ENCODE results near the gene PTAR1. TPM values are rescaled to one million over a fixed set of nuclear protein-coding genes. Genes with fewer than 3 reads are reported as not detected.

Gene PTAR1
- total RNA-seq, 4 donors from 2014 or later = 35.4 to 173 (median 69.0) TPM

- TF ChIP-seq CTCF (IDR thresholded peaks at IDR 0.05) = no peak
- TF ChIP-seq POLR2A (IDR thresholded peaks at IDR 0.05) = no peak
- no peak for DNase-seq
- Histone ChIP-seq H3K4me3 (no peak overlapping the region), H3K27ac (no peak overlapping the region), H3K27me3 (no peaks in the 10 kb centered on the region), H3K4me1 (no peaks in the 10 kb centered on the region), H3K36me3 (no peaks in the 10 kb centered on the region), H3K9me3 (no peaks in the 10 kb centered on the region)
- intact Hi-C loops (cut with DNase I; ENCODE audit: low total_unique reads) = no loop called here
Measured at GRCh38 chr9:69715825-69716224, 44.0 kb downstream of the PTAR1 start.

GRCh38 chr9:69715096-69715495, 44.7 kb downstream of the PTAR1 start:
- no peak overlapping the region for H3K4me3 ChIP-seq
- H3K4me1 ChIP-seq = no peaks in the 10 kb centered on the region
- intact Hi-C loops (cut with DNase I; ENCODE audit: low total_unique reads) = no loop called here
- H3K27me3 ChIP-seq = no peaks in the 10 kb centered on the region
- no peaks in the 10 kb centered on the region for H3K9me3 ChIP-seq
- no peak overlapping the region for H3K27ac ChIP-seq
- no peaks in the 10 kb centered on the region for H3K36me3 ChIP-seq
- no peak for TF ChIP-seq POLR2A (IDR thresholded peaks at IDR 0.05)
- TF ChIP-seq CTCF (IDR thresholded peaks at IDR 0.05) = no peak
- no peak for DNase-seq

- H3K27me3 ChIP-seq = no peaks in the 10 kb centered on the region
- TF ChIP-seq POLR2A (IDR thresholded peaks at IDR 0.05) (no peak), CTCF (IDR thresholded peaks at IDR 0.05) (no peak)
- no peaks in the 10 kb centered on the region for H3K36me3 ChIP-seq
- no peaks in the 10 kb centered on the region for H3K4me1 ChIP-seq
- peaks cover 5 to 7% of the 10 kb centered on the region in 2 donors for H3K9me3 ChIP-seq
- H3K27ac ChIP-seq = no peak overlapping the region
- no peak for DNase-seq
- intact Hi-C loops (cut with DNase I; ENCODE audit: low total_unique reads) = no loop called here
- no peak overlapping the region for H3K4me3 ChIP-seq
Measured at GRCh38 chr9:69697475-69697874, 62.3 kb downstream of the PTAR1 start.

- intact Hi-C loops (cut with DNase I; ENCODE audit: low total_unique reads) = no loop called here
- TF ChIP-seq POLR2A (IDR thresholded peaks at IDR 0.05) = no peak
- no peak for TF ChIP-seq CTCF (IDR thresholded peaks at IDR 0.05)
- no peak overlapping the region for H3K4me3 ChIP-seq
- DNase-seq = no peak
- no peak overlapping the region for H3K27ac ChIP-seq
- no peaks in the 10 kb centered on the region for H3K27me3 ChIP-seq
- H3K4me1 ChIP-seq = no peaks in the 10 kb centered on the region
- peaks cover 5 to 7% of the 10 kb centered on the region in 2 donors for H3K9me3 ChIP-seq
- no peaks in the 10 kb centered on the region for H3K36me3 ChIP-seq
Measured at GRCh38 chr9:69696802-69697201, 63.0 kb downstream of the PTAR1 start.

GRCh38 chr9:69689991-69690538, 69.7 kb downstream of the PTAR1 start:
- no peaks in the 10 kb centered on the region for H3K27me3 ChIP-seq
- no peaks in the 10 kb centered on the region for H3K36me3 ChIP-seq
- DNase-seq = no peak
- intact Hi-C loops (cut with DNase I; ENCODE audit: low total_unique reads) = no loop called here
- no peak overlapping the region for H3K27ac ChIP-seq
- TF ChIP-seq CTCF (IDR thresholded peaks at IDR 0.05) = no peak
- no peak for TF ChIP-seq POLR2A (IDR thresholded peaks at IDR 0.05)
- no peaks in the 10 kb centered on the region for H3K9me3 ChIP-seq
- no peaks in the 10 kb centered on the region for H3K4me1 ChIP-seq
- no peak overlapping the region for H3K4me3 ChIP-seq
